Esophagus muscularis mucosa (tissue), 4 donors: Measurements from ENCODE around the gene DHDDS. TPM values are rescaled to one million over a fixed set of nuclear protein-coding genes. Genes with fewer than 3 reads are reported as not detected.

Experiments used
- DNase-seq: peaks from one replicate; pipeline ENCODE4 v3.0.0-alpha.2; 2017; ENCODE audit errors: extremely low spot score
- H3K27ac ChIP-seq, 4 donors: fragments of 200-600 bp; sonication (generic); replicated peaks in 1 of 4; 1 replicate in 3 of 4; 2 replicates in 1 of 4; pipeline ENCODE4 v1.5.1; 2016 to 2019; ENCODE audit warnings: mild to moderate bottlenecking in 1 of 4
- H3K27me3 ChIP-seq, 4 donors: fragments of 200-600 bp; sonication (generic); one replicate each; pipeline versions ENCODE4 v1.5.1 to v1.6.0; 2016 to 2019
- H3K36me3 ChIP-seq, 4 donors: fragments of 200-600 bp; sonication (generic); one replicate each; pipeline ENCODE4 v1.5.1; 2016 to 2019
- H3K4me1 ChIP-seq, 4 donors: fragments of 200-600 bp; sonication (generic); one replicate each; pipeline ENCODE4 v1.5.1; 2016 to 2019
- H3K4me3 ChIP-seq, 4 donors: fragments of 200-600 bp; sonication (generic); 1 replicate in 2 of 4; 2 replicates in 2 of 4; pipeline ENCODE4 v1.5.1; 2016 to 2019; ENCODE audit warnings: mild to moderate bottlenecking in 4 of 4, moderate library complexity in 1 of 4
- H3K9me3 ChIP-seq, 4 donors: fragments of 200-600 bp; sonication (generic); 1 replicate in 3 of 4; 2 replicates in 1 of 4; pipeline ENCODE4 v1.5.1; 2016 to 2019
- CTCF ChIP-seq, 3 experiments: fragments of 200-600 bp in 2 of 3; fragments of 450-650 bp in 1 of 3; sonication (generic) in 2 of 3; IDR thresholded peaks; one replicate each; pipeline ENCODE4 v1.5.1; 2017 to 2019; ENCODE audit warnings: antibody characterized with exemption in 3 of 3, mild to moderate bottlenecking in 2 of 3, moderate library complexity in 1 of 3
- EP300 ChIP-seq: sonication (generic); formaldehyde crosslinking; IDR thresholded peaks from one replicate; pipeline ENCODE4 v1.6.1; 2017; ENCODE audit warnings: antibody characterized with exemption
- POLR2A ChIP-seq: fragments of 450-650 bp; IDR thresholded peaks from one replicate; pipeline ENCODE4 v1.6.1; 2017; ENCODE audit warnings: antibody characterized with exemption, moderate library complexity, mild to moderate bottlenecking, low read depth
- POLR2AphosphoS5 ChIP-seq, 2 donors: sonication (generic); formaldehyde crosslinking; IDR thresholded peaks; one replicate each; pipeline ENCODE4 v1.6.1; 2017; ENCODE audit warnings: antibody characterized with exemption in 2 of 2
- WGBS: methylation state at CpG from one replicate; pipeline ENCODE4 v1.1.5; 2018; 5-methylcytosine and 5-hydroxymethylcytosine counted together
- intact Hi-C: fragments of 100-400 bp; cut with DNase I; formaldehyde crosslinking; loops from one replicate; pipeline ENCODE4 v1.15.1; 2023
- total RNA-seq, 4 donors: library from RNA; depleted of rRNA; stranded (reverse); fragments of >200 nt; gene quantifications; one replicate each; pipeline versions ENCODE4 v1.1.0 to v1.2.1, GENCODE V29; 2016

Gene DHDDS
- total RNA-seq, 4 donors from 2014 or later: 28.7 to 38.9 (median 30.4) TPM

GRCh38 chr1:26477446-26478152, 45.5 kb downstream of the DHDDS start:
- no peaks in the 10 kb centered on the region for H3K9me3 ChIP-seq
- intact Hi-C loops: no loop called here
- H3K4me3 ChIP-seq: no peak overlapping the region
- no peaks in the 10 kb centered on the region for H3K27me3 ChIP-seq
- H3K36me3 ChIP-seq: peaks cover 21 to 64% (median 42%) of the 10 kb centered on the region in 4 donors
- H3K27ac ChIP-seq: no peak overlapping the region
- no peak for TF ChIP-seq POLR2A
- TF ChIP-seq CTCF (IDR thresholded peaks at IDR 0.05): no peak
- TF ChIP-seq EP300: no peak
- no peak for TF ChIP-seq POLR2AphosphoS5 (IDR thresholded peaks at IDR 0.05)
- DNase-seq: no peak
- peaks cover 9 to 19% (median 15%) of the 10 kb centered on the region in 4 donors for H3K4me1 ChIP-seq
- 69% methylated on average over 8 of the region's 8 CpGs for WGBS

GRCh38 chr1:26478159-26478558, 46.0 kb downstream of the DHDDS start:
- TF ChIP-seq CTCF (IDR thresholded peaks at IDR 0.05) (no peak), POLR2AphosphoS5 (IDR thresholded peaks at IDR 0.05) (no peak), EP300 (no peak), POLR2A (no peak)
- intact Hi-C loops: no loop called here
- DNase-seq: no peak
- H3K27me3 ChIP-seq: no peaks in the 10 kb centered on the region
- H3K4me3 ChIP-seq: no peak overlapping the region
- peaks cover 21 to 64% (median 42%) of the 10 kb centered on the region in 4 donors for H3K36me3 ChIP-seq
- 77% methylated on average over 3 of the region's 3 CpGs for WGBS
- peaks cover 9 to 18% (median 14%) of the 10 kb centered on the region in 4 donors for H3K4me1 ChIP-seq
- H3K9me3 ChIP-seq: no peaks in the 10 kb centered on the region
- no peak overlapping the region for H3K27ac ChIP-seq

- WGBS: 92% methylated on average over 6 of the region's 6 CpGs
- Histone ChIP-seq H3K4me3 (no peak overlapping the region), H3K4me1 (peaks cover under 1 to 9% (median 7%) of the 10 kb centered on the region in 4 donors), H3K27me3 (no peaks in the 10 kb centered on the region), H3K36me3 (peaks cover 21 to 59% (median 40%) of the 10 kb centered on the region in 4 donors), H3K27ac (no peak overlapping the region), H3K9me3 (no peaks in the 10 kb centered on the region)
- intact Hi-C loops: no loop called here
- no peak for DNase-seq
- TF ChIP-seq POLR2AphosphoS5 (IDR thresholded peaks at IDR 0.05): no peak
- TF ChIP-seq EP300: no peak
- TF ChIP-seq CTCF (IDR thresholded peaks at IDR 0.05): no peak
- no peak for TF ChIP-seq POLR2A
Observed at GRCh38 chr1:26478988-26479387, 46.9 kb downstream of the DHDDS start.

- peaks cover 10 to 27% (median 17%) of the 10 kb centered on the region in 4 donors for H3K36me3 ChIP-seq
- no peaks in the 10 kb centered on the region for H3K4me1 ChIP-seq
- H3K9me3 ChIP-seq: no peaks in the 10 kb centered on the region
- no peak for DNase-seq
- H3K27ac ChIP-seq: no peak overlapping the region
- 87% methylated on average over 2 of the region's 2 CpGs for WGBS
- H3K4me3 ChIP-seq: no peak overlapping the region
- intact Hi-C loops: no loop called here
- H3K27me3 ChIP-seq: no peaks in the 10 kb centered on the region
- TF ChIP-seq POLR2AphosphoS5 (IDR thresholded peaks at IDR 0.05): no peak
- no peak for TF ChIP-seq CTCF (IDR thresholded peaks at IDR 0.05)
- no peak for TF ChIP-seq POLR2A
- TF ChIP-seq EP300: no peak
Observed at GRCh38 chr1:26482921-26483320, 50.8 kb downstream of the DHDDS start.

- TF ChIP-seq CTCF (IDR thresholded peaks at IDR 0.05) (no peak), POLR2AphosphoS5 (IDR thresholded peaks at IDR 0.05) (no peak), EP300 (no peak), POLR2A (no peak)
- H3K4me1 ChIP-seq: no peaks in the 10 kb centered on the region
- DNase-seq: no peak
- no peak overlapping the region for H3K27ac ChIP-seq
- WGBS: 78% methylated on average over 2 of the region's 2 CpGs
- intact Hi-C loops: no loop called here
- no peaks in the 10 kb centered on the region for H3K9me3 ChIP-seq
- H3K36me3 ChIP-seq: peaks cover 10 to 18% (median 13%) of the 10 kb centered on the region in 4 donors
- no peaks in the 10 kb centered on the region for H3K27me3 ChIP-seq
- no peak overlapping the region for H3K4me3 ChIP-seq
Observed at GRCh38 chr1:26483980-26484379, 51.9 kb downstream of the DHDDS start.
